ENCODE results near the gene CSMD2.

Gene CSMD2

GRCh38 chr1:33736496-33736895 lies 428.5 kb downstream of the CSMD2 start:
- DNase-seq: no peak

DNA sequence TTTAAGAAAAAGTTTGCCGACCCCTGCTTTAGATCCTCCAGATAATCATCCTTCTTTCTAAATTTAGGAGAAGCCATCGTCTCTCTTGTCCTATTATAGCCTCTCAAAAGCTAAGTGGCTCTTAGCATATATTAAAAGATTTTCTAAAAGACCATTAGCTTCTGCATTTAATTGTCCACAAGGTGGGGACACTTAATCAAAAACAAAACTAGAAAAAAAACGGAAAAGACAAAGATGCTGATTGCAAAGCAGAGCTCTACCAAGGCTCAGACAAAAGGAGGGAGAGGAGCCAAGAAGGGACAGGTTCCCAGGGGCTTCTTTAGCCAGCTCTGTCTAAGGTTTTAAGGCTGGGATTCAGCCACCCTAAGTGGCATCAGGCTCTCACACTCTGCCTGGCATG lies 429.4 kb downstream of the CSMD2 start:
- DNase-seq: no peak

DNA sequence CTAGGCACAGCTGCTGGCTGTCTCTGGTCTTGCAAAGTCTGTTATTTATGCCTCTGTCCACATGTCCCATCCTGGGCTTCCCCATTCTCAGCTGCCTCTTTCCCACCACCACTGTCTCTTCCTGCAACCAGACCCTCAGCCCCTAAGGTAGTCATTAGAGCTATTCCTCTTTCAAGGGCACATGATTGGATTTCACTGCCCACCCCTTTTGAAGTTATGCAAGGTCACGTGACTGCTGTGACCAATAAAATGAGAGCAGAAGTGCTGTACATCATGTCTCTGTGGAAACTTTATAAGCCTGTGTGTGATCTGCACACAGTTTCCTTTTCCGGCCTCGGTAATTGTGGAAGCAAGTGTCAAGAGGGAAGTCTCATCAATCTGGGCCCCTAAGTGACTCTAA lies 437.7 kb downstream of the CSMD2 start:
- no peak for DNase-seq

GRCh38 chr1:33726274-33726804 lies 438.7 kb downstream of the CSMD2 start:
- no peak for DNase-seq

DNA sequence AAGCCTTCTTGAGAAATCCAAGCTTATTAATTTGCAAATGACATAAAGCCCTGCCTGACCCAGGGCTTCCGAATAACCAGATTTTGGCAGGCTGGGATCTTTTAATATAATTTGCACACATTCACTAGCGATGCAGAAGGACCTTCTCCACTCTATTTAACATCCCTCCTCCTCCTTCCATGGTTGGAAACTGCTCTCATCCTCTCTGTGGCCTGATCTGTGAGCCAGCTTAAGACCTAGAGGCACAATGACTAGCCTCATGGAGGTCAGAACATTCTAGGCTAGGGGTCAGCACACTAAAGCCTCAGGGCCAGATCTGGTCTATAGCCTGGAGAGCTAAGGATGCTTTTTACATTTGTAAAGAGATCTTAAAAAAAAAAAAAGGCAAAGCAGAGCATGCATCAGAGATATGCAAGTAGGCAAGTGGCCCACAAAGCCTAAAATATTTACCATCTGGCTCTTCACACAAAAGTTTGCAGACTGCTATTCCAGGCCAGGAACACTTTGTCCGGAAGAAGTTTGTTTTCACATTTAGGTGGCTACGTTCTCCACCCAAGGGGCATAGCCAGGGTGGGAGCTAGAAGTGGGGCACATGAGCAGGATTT lies 439.4 kb downstream of the CSMD2 start:
- DNase-seq: no peak

GRCh38 chr1:33725037-33725436 lies 440.0 kb downstream of the CSMD2 start:
- no peak for DNase-seq

GRCh38 chr1:33724348-33724747 lies 440.7 kb downstream of the CSMD2 start:
- no peak for DNase-seq

GRCh38 chr1:33723251-33723650 lies 441.8 kb downstream of the CSMD2 start:
- no peak for DNase-seq

DNA sequence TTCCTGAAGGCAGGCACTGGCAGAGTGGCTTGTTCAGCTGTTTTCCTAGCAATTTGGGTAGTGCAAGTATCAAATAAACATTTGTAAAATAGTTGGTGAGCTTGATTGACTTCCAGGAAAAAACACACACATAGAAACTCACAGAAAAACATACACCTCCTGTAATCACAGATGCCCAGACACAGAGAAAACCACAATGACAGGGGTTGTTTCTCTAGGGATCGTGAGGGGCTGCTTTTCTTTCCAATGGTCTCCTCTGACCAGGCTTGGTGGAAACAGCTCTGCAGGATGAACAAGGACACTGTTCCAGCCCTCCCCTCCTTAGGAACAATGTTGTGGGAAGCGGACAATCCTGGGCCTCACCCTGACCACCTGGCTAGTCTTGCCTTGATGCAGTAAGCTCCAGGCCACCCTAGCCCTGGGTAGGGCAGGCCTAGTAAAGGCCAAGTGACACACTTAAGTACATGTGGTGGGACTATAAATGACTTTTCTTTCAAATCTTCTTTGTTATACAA lies 443.7 kb downstream of the CSMD2 start:
- no peak for DNase-seq

DNA sequence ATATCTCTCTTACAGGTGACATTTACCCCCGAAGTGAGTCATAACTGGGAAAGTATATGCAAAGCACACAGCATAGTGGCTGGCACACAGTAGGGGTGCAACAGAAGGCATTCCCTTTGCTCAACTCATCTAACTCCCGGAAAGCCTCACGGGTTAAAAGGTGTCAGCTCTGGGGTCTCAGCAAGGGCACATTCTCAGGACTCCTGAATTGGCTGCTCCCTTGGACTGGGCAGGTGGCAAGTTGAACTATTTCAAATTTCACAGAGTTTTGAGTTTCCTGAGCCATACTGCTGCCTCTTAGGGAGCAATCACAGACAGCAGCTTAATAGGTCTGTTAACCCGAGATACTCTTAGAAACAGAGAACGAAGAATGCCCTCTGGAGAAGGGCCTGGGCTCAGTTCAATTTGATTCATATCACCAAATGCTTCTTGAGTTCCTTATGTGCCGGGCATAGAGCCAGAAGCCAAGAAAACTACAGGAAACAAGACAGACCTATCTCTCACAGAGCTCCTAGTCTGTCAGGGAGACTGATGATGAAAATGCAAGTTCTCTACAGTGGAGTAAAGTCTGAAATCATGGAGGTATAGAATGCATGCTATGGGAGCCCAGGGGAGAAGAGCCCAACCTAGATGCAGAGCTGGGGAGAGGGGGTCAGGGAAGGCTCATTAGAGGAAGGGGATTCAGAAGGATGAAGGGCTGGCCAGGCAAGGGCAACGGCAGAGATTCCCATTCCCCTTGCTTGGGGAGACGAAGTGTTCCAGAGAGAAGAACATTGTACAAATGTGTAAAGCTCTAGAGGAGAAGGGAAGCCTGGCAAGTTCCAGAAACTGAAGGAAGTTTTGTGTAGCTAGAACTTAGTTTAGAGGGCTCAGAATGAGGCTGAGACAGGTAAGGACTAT lies 445.0 kb downstream of the CSMD2 start:
- no peak for DNase-seq

DNA sequence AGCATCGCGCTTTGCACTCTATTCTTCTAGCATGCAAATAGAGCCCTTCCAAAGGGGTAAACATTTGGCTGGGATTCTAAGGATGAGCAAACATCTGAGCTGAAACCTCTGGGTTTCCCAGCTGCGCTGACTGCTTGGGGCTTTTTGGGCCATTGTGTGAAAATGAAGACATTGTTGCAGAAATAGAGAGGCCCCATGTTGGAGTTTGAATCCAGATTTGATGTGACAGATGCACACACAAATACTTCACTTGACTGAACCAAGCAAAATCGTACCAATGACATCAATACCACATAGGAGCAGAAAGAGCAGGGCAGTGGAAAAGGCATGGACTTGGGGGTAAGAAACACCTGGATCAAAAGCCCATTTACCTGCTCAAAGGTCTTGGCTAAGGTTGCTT lies 445.7 kb downstream of the CSMD2 start:
- no peak for DNase-seq

- no peak for DNase-seq
These were observed 446.8 kb downstream of the CSMD2 start for GRCh38 chr1:33718186-33718585.

DNA sequence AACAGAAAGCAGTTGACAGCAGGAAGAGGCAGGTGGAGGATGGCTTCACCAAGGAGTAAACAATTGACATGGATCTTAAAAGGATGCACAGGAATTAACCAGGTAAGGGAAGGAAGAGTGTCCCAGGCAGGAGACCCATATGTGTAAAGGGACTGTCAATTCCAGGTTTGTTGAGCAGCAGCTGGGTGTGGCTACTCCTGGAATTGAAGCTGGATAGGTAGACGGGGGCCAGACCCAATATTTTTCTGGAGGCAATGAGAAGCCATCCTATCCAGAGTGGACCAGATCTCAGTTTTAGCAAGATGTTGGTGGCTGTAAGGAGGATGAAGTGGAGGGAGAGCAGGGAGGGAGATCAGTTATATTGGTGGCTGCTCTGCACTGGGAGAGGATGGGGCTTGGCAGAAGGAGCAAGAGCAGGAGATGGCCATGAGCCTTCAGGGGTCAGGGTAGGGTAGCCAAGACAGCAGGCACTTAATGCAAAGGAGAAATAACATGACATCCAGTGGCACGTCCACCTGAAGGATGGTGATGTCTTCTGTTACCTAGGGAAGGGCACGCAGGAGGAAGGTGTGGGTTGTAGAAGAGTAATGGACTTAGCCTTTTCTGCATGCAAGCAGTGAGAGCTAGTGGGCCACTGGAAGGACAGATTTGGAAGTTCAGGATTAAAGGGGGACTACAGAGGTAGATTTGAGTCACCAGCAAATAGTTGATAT lies 447.9 kb downstream of the CSMD2 start:
- no peak for DNase-seq

GRCh38 chr1:33715195-33715811 lies 449.7 kb downstream of the CSMD2 start:
- DNase-seq: no peak

DNA sequence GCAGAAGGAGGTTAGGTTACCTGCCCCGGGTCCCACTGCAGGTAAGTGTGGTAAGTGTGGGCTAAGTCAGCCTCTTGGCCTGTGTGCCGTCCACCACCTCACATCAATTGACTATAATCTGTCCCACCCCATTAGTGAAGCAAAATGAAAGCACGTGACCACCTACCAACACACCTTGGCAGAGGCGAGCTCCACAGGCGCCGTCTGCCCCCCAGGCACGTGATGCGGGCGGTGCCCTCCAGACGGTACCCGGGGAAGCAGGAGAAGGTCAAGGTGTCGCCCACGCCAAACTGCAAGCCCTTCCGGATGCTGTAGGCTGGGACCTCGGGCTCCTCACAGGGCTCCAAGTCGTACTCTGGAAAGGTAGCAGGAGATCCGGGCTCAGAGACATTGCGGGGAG lies 450.6 kb downstream of the CSMD2 start:
- DNase-seq: no peak

- DNase-seq: no peak
These were observed 451.8 kb downstream of the CSMD2 start for GRCh38 chr1:33713058-33713877.

DNA sequence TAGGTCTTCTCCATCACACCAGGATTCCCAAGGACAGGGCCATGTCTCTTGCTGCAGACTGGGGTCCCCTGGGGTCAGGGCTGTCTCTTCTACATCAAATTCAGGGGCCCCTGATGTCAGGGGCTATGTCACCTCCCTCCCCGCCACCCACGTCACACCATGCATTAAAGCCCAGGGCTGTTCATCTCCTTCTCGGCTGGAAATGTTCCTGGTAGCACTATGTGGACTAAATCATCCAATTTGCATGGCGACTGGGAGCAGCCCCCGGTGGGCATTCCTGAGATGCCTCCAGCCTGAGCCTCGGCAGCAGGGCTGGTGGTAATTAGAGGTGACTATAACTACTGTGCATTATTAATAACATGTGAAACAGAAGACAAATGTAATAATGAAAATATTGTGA lies 452.8 kb downstream of the CSMD2 start:
- no peak for DNase-seq

GRCh38 chr1:33711511-33711910 lies 453.5 kb downstream of the CSMD2 start:
- no peak for DNase-seq

- DNase-seq: no peak
These were observed 454.1 kb downstream of the CSMD2 start for GRCh38 chr1:33710967-33711366.

GRCh38 chr1:33709783-33710718 lies 455.0 kb downstream of the CSMD2 start:
- DNase-seq: no peak
